Measurements from ENCODE around the gene HEMGN.

GRCh38 chr9:97980918-97981845 is 43.2 kb upstream of the HEMGN start:
- TF ChIP-seq CTCF (conservative IDR thresholded peaks at IDR 0.05) (no peak), EZH2 (IDR thresholded peaks at IDR 0.05; ENCODE audit: low read depth) (no peak)

Measured in PC-9 (cell line).